Measurements from ENCODE around the gene OPALIN.

DNA sequence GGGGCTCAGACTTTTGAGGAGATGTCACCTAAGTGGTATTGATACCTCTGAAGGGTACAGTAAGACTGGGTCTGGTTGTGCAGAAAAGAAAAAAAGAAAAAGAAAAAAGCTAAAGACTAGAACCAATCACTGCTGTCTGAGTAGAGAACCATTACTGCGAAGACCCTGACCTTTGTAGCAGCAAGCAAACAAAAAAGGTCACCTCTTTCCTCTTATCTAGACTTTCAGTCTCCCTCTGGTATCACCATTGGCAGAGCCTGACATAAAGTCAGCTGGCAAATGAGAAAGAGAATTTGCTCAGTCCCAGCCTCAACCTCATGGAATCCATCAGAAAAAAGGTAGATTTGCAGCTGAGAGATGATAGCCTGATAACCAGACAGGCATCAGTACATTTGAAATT lies 57.2 kb downstream of the OPALIN start:
- TF ChIP-seq EZH2 (IDR thresholded peaks at IDR 0.05; ENCODE audit: borderline replicate concordance, insufficient read depth, low read depth, low read length, poor library complexity, severe bottlenecking) = no peak
- TF ChIP-seq CTCF (IDR thresholded peaks at IDR 0.05) = no peak
